Endothelial cell (in vitro differentiated cells): Measurements from ENCODE around the gene CD151. TPM values are rescaled to one million over a fixed set of nuclear protein-coding genes. Genes with fewer than 3 reads are reported as not detected.

ENCODE experiments used
- DNase-seq: peaks from one replicate; pipeline ENCODE4 v3.0.0; 2021; ENCODE audit warnings: low spot score
- H3K27ac Mint-ChIP-seq: one replicate; pipeline ENCODE4 v1.8.0; 2021; ENCODE audit warnings: mixed read lengths, inconsistent platforms; ENCODE audit not compliant: unreplicated experiment
- H3K27me3 Mint-ChIP-seq: one replicate; pipeline ENCODE4 v1.8.0; 2021; ENCODE audit warnings: mild to moderate bottlenecking, moderate library complexity, mixed read lengths, inconsistent platforms; ENCODE audit not compliant: unreplicated experiment
- H3K36me3 Mint-ChIP-seq: one replicate; pipeline ENCODE4 v1.8.0; 2021; ENCODE audit warnings: mild to moderate bottlenecking, low read depth, mixed read lengths, inconsistent platforms; ENCODE audit not compliant: unreplicated experiment
- H3K4me1 Mint-ChIP-seq: one replicate; pipeline ENCODE4 v1.8.0; 2021; ENCODE audit warnings: mild to moderate bottlenecking, mixed read lengths, inconsistent platforms; ENCODE audit not compliant: unreplicated experiment
- H3K4me3 Mint-ChIP-seq: one replicate; pipeline ENCODE4 v1.8.0; 2021; ENCODE audit warnings: mild to moderate bottlenecking, mixed read lengths, inconsistent platforms; ENCODE audit not compliant: unreplicated experiment
- H3K9me3 Mint-ChIP-seq: one replicate; pipeline ENCODE4 v1.8.0; 2021; ENCODE audit warnings: mixed read lengths, inconsistent platforms; ENCODE audit not compliant: unreplicated experiment
- total RNA-seq: library from RNA; stranded (reverse); fragmentation: NEBNext Ultra II Directional; extraction: Animal tissue kit (Norgen Biotek cat#: 25700); gene quantifications from one replicate; pipeline ENCODE4 v1.2.1, GENCODE V29; 2021; ENCODE audit not compliant: unreplicated experiment
- TF ChIP-seq, protein P1 (sequence below): fragments of 200-600 bp; sonication (generic); IDR thresholded peaks from one replicate; pipeline ENCODE4 v1.5.0; 2021; ENCODE audit warnings: antibody characterized with exemption; ENCODE audit not compliant: unreplicated experiment

Gene CD151
- total RNA-seq, 1 donor from 2014 or later = 49.6 TPM

DNA sequence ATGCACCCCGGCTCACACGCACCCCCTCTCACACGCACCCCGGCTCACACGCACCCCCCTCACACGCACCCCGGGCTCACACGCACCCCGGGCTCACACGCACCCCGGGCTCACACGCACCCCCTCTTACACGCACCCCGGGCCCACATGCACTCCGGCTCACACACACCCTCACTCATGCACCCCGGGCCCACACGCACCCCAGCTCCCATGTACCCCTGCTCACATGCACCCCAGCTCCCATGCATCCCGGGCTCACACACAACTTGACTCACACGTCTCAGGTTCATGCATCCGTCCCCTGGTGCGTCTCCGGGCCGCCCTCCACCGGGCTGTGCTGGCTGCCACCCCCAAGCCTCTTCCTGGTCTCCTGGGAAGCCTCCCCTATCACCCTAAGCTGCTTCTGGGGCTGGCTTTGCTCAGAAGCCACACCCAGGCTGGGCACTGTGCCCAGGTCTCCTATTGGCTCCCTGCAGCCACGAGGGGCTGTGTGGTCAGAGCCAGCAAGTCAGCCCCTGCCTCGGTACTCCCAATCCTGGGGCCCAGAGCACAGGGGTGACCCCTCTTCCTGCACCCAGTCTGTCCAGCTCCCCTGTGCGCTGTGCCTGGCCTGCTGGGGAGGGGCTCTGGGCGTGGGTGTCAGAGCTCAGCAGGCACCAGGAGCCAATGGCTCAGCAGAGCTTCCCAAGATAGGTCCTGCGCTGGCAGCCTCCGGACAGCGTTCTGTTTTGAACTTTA, 26.8 kb downstream of the CD151 start:
- TF ChIP-seq, protein P1, sequence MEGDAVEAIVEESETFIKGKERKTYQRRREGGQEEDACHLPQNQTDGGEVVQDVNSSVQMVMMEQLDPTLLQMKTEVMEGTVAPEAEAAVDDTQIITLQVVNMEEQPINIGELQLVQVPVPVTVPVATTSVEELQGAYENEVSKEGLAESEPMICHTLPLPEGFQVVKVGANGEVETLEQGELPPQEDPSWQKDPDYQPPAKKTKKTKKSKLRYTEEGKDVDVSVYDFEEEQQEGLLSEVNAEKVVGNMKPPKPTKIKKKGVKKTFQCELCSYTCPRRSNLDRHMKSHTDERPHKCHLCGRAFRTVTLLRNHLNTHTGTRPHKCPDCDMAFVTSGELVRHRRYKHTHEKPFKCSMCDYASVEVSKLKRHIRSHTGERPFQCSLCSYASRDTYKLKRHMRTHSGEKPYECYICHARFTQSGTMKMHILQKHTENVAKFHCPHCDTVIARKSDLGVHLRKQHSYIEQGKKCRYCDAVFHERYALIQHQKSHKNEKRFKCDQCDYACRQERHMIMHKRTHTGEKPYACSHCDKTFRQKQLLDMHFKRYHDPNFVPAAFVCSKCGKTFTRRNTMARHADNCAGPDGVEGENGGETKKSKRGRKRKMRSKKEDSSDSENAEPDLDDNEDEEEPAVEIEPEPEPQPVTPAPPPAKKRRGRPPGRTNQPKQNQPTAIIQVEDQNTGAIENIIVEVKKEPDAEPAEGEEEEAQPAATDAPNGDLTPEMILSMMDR = no peak
- no peak overlapping the region for H3K27ac Mint-ChIP-seq
- no peak overlapping the region for H3K4me3 Mint-ChIP-seq

GRCh38 chr11:860234-861104, 27.7 kb downstream of the CD151 start:
- DNase-seq = no peak
- Mint-ChIP-seq H3K4me1 (peaks cover 4% of the 10 kb centered on the region), H3K36me3 (peaks cover 4% of the 10 kb centered on the region), H3K27ac (no peak overlapping the region), H3K4me3 (no peak overlapping the region), H3K9me3 (no peaks in the 10 kb centered on the region), H3K27me3 (peaks cover 29% of the 10 kb centered on the region)
- TF ChIP-seq, protein P1 = no peak

More for the DNA sequence above, 26.8 kb downstream of the CD151 start:
- Mint-ChIP-seq H3K36me3 (peaks cover 4% of the 10 kb centered on the region), H3K27me3 (peaks cover 25% of the 10 kb centered on the region), H3K9me3 (no peaks in the 10 kb centered on the region), H3K4me1 (peaks cover 4% of the 10 kb centered on the region)
- no peak for DNase-seq

DNA sequence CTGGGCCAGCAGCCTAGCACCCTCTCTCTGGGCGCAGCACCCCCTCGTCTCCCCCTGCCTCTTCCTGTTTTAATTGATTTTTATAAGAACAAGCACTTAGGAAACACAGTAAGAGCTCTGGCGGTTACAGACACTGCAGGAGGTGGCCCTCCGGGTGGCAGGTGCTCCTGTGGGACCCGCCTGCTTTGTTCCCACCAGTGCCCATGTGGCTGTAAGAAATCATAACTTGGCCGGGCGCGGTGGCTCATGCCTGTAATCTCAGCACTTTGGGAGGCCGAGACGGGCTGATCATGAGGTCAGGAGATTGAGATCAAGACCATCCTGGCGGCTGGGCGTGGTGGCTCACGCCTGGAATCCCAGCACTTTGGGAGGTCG, 28.3 kb downstream of the CD151 start:
- H3K27ac Mint-ChIP-seq = no peak overlapping the region
- no peak for DNase-seq
- peaks cover 29% of the 10 kb centered on the region for H3K27me3 Mint-ChIP-seq
- no peak overlapping the region for H3K4me3 Mint-ChIP-seq
- no peaks in the 10 kb centered on the region for H3K9me3 Mint-ChIP-seq
- TF ChIP-seq, protein P1 = no peak
- peaks cover 4% of the 10 kb centered on the region for H3K4me1 Mint-ChIP-seq
- peaks cover 4% of the 10 kb centered on the region for H3K36me3 Mint-ChIP-seq

DNA sequence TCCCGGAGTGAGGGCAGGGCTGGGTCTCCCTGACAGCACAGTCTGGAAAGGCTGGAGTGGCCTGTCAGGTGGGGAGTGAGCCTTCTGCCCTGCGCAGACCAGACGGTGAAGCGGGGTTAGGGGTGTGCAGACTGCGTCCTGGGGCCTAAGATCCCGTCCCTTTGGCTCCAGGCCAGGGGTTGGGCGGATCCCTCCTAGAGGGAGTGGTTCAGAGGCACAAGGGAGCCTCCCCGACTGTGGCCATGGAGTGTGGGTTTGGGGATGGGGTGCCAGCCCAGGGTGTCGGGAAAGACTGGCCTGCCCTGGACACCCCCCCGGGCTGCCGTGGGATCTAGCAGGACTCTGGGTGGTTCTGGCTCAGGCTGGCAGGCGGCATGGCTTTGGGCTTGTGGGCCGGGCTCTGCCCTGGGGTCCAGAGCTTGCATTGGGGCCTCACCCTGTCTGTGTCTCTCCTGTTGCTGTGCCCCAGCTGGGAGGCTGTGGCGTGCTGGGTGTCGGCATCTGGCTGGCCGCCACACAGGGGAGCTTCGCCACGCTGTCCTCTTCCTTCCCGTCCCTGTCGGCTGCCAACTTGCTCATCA, 29.4 kb downstream of the CD151 start:
- Mint-ChIP-seq H3K36me3 (peaks cover 4% of the 10 kb centered on the region), H3K4me1 (no peaks in the 10 kb centered on the region), H3K9me3 (no peaks in the 10 kb centered on the region), H3K27ac (no peak overlapping the region), H3K4me3 (no peak overlapping the region), H3K27me3 (peaks cover 24% of the 10 kb centered on the region)
- DNase-seq = no peak
- TF ChIP-seq, protein P1 = no peak
